Occipital lobe (tissue), 2 donors: ENCODE measurements around the gene SEL1L3. TPM values are rescaled to one million over a fixed set of nuclear protein-coding genes. Genes with fewer than 3 reads are reported as not detected.

Experiments used
- small RNA-seq: library from RNA; depleted of rRNA; stranded (forward); fragments of <200 nt; gene quantifications from one replicate; pipeline ENCODE3, GENCODE V24; 2014
- total RNA-seq: library from RNA; depleted of rRNA; stranded (reverse); fragments of >200 nt; gene quantifications from one replicate; pipeline ENCODE4 v1.2.3, GENCODE V29; 2014

The SEL1L3 gene
- total RNA-seq, 1 donor from 2014 or later, result 92.3 TPM

Small RNAs within 50 kb of the gene (small RNA-seq; reads per million reads assigned to genes)
- gene MTND4LP22, result not detected

Other genes starting within 250 kb of the SEL1L3 start
- gene SLC34A2, start 207.1 kb downstream of the SEL1L3 start, total RNA-seq, result 0.16 TPM
- gene SMIM20, start 51.2 kb upstream of the SEL1L3 start, total RNA-seq, result 15.6 TPM